ENCODE data around the gene GALK1.
"Not testable (repeated sequence)": the region's sequence is repeated elsewhere in the genome, so short reads cannot be mapped to it uniquely, and the experiment has no call there.

GALK1 gene

DNA sequence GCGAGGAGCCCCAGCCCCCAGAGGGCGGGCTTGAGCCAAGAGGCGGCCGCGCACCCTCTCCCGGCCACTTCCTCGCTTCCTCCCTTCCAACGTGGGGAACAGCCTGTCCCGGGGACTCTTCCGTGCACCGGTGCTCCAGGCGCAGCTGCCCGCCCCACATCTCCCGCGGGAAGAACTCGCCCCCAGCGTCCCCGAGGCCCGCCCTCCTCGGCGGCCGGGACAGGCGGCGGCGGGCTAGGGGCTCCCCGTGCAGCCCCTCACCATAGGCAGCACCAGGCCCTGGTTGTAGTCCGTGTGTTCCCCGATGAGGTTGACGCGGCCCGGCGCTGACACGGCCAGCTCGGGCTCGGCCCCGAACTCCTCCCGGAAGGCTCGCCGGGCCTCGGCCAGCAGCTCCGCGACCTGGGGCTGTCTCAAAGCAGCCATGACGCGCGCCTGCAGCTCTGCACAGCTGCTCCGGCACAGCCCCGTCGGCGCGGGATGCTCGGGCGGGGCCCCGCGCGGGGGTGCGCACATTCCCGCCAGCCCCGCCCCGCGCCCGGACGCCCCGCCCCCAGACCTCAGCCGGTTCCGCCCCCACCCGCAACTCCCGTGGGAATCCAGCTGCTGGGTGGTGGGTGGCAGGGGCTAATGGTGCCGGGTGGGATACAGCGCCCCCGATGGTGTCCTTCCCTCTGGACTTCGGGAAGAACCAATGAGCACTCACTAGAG is at the start of gene GALK1:
Gene GALK1 (minus strand): TSS at position 482 of the 711 bp plus-strand sequence. CDS start 56 bp downstream, at position 426.
- DNase-seq, result peak; percentile 33

- no peak for DNase-seq
These were observed 49.0 kb upstream of the GALK1 start for GRCh38 chr17:75814021-75814395.

DNA sequence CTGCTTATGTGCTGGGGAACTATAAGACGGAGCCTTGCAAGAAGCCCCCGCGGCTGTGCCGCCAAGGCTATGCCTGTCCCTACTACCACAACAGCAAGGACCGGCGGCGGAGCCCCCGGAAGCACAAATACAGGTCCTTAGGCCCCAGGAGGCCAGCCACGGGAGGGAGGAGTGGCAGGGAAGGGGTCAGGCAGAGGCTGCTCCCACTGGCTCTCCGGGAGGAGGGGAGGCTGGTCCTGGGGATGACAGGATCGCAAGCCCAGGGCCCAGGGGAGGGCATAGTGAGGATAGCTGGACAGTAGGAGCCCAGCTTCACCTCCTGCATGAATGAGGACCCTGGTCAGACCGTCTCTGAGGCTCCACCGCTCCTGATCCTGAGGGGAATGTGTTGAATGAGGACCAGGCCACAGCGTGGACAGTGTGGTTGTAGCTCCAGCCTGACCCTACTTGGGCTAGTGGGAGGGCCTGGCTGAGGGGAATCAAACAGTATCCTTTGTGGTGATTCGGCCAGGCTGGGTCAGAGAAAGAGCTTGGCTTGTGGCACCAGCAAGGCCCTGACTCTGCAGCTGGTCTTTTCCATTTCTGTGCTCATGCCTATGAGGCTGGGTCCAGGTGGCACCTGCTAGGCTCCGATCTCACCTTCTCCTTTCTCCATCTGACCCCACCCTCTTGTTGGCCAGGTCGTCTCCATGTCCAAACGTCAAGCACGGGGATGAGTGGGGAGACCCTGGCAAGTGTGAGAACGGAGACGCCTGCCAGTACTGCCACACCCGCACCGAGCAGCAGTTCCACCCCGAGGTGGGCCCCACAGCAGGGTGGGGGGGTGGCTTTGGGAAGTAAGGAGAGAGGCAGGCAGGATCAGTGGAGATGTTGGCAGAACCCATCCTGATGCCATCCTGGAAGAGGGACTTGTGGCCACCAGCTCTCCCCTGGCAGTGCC is 48.4 kb upstream of the GALK1 start:
- no peak for DNase-seq

GRCh38 chr17:75812096-75813013 is 47.4 kb upstream of the GALK1 start:
- DNase-seq, result no peak

DNA sequence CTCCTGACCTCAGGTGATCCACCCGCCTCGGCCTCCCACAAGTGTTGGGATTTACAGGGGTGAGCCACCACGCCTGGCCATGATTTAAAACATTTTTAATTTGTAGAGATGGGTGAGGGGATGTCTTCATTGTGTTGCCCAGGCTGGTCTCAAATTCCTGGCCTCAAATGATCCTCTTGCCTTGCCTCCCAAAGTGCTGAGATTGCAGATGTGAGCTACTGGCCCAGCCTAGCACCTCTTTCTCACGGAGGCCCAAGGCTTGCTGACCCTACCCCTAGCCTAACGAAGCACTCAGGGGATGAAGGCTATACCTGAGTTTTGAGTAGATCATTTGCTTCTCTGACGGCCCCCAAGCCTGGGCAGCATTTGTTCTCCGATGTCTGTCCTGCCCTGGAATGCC is 46.2 kb upstream of the GALK1 start:
- DNase-seq, result no peak

DNA sequence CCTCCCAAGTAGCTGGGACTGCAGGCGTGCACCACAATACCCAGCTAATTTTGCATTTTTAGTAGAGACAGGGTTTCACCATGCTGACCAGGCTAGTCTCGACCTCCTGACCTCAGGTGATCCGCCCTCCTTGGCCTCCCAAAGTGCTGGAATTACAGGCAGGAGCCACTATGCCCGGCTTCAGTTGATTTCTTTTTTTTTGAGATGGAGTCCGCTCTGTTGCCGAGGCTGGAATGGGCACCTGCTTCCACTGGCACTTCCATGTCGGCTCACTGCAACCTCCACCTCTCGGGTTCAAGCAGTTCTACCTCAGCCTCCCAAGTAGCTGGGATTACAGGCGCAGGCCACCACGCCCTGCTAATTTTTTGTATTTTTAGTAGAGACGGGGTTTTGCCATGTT is 45.8 kb upstream of the GALK1 start:
- DNase-seq, result not testable (repeated sequence)

DNA sequence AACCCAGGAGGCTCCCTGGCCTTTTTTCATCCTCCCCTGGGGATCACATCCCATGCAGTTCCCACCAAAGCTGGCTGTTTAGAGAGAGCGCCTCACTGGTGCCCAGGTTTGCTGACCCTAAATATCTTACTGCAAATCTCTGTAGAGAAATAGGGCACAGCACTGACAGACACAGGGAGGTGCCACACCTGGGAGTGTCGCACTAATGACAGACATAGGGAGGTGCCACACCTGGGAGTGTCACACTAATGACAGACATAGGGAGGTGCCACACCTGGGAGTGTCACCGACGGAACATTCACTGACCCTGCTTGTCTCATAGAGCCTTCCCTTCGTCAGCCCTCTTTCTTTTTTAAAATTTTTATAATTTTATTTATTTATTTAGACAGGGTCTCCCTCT is 45.2 kb upstream of the GALK1 start:
- no peak for DNase-seq

DNA sequence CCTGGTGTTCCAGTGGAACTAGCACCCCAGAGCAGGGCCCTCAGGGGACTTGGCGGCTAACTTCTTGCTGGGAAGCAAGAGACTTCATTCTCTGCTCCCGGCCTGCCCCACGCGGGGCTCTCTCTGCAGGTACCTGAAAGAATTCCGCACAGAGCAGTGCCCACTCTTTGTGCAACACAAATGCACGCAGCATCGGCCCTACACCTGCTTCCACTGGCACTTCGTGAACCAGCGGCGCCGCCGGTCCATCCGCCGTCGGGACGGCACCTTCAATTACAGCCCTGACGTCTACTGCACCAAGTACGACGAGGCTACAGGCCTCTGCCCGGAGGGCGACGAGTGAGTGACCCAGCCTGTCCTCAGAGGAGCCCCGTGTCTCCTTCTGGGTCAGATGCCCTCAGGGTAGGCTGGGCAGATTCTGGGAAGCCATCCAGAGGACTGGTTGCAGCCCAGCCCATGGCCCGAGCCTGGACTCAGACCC is 44.7 kb upstream of the GALK1 start:
- no peak for DNase-seq

- DNase-seq, result no peak
These were observed 44.1 kb upstream of the GALK1 start for GRCh38 chr17:75808905-75809621.

GRCh38 chr17:75808549-75808904 is 43.5 kb upstream of the GALK1 start:
- DNase-seq, result no peak

GRCh38 chr17:75807861-75808260 is 42.9 kb upstream of the GALK1 start:
- DNase-seq, result no peak

DNA sequence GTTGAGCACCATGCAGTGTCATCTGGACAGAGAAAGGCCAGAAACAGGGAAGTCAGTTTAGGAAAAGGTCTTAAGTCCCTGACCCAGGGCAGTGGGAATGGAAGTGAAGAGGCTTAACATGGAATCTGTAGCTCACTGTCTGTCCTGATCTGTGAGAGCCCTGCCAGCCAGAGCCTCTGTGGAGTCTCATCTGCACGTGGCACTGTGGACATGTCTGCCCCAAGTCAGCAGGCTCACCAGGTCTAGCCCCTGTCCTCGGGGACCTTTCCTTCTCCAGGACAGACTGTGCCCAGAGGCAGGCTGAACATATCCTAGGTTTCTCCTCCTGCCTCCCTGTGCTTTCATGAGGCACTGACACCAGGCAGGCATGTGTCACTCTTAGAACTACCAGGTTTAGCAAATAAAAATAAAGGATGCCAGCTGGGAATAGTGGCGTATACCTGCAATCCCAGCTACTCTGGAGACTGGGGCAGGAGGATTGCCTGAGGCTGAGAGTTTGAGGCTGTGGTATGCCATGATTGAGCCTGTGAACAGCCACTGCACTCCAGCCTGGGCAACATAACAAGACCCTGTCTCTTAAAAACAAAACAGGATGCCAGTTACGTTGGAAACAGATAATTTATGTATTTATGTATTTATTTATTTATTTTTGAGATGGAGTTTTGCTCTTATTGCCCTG is 42.0 kb upstream of the GALK1 start:
- no peak for DNase-seq

GRCh38 chr17:75803883-75804282 is 38.9 kb upstream of the GALK1 start:
- no peak for DNase-seq

- no peak for DNase-seq
These were observed 34.4 kb upstream of the GALK1 start for GRCh38 chr17:75799402-75799801.

- DNase-seq, result no peak
These were observed 31.0 kb upstream of the GALK1 start for GRCh38 chr17:75795820-75796607.

GRCh38 chr17:75793460-75793859 is 28.5 kb upstream of the GALK1 start:
- no peak for DNase-seq

GRCh38 chr17:75791254-75791653 is 26.3 kb upstream of the GALK1 start:
- no peak for DNase-seq

- peak; percentile 82 for DNase-seq
These were observed 20.3 kb upstream of the GALK1 start for GRCh38 chr17:75785016-75785890.

DNA sequence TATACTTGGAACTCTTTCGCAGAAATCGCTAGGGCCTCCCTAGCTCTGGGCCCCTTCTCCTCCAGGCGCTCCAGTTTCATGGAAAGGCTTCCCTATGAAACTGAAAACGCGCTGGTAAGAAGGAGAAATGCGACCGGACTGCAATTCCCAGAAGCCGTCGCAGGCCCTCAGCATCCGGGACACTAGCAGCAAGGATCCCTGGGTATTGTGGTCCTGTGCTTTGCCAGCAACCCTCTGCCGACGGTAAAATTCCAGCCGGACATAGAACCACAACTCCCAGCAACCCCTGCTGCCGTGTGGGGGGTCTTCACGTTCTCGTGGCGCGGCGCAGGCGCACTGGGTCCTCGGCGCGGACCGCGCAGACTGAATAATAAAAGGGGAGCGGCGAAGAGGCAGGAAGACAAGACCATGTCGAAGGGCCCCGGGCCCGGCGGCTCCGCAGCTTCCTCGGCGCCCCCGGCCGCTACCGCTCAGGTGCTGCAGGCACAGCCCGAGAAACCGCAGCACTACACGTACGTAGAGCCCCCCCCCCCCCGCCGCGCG is 19.6 kb upstream of the GALK1 start, which contains the start of gene UNK:
Gene UNK (plus strand): TSS at position 334 of the 543 bp plus-strand sequence. CDS start 75 bp downstream, at position 409.
- peak; percentile 98 for DNase-seq
